ENCODE data around the gene DDX56.
"Not testable (repeated sequence)": the region's sequence is repeated elsewhere in the genome, so short reads cannot be mapped to it uniquely, and the experiment has no call there.

Gene DDX56

GRCh38 chr7:44562622-44562962 lies 11.1 kb downstream of the DDX56 start:
- DNase-seq (ENCODE audit: low read depth in 3 of 3), result not testable (repeated sequence)

- DNase-seq (ENCODE audit: low read depth in 3 of 3), result no peak
These were observed 11.6 kb downstream of the DDX56 start for GRCh38 chr7:44561962-44562621.

- DNase-seq (ENCODE audit: low read depth in 3 of 3), result no peak
These were observed 12.2 kb downstream of the DDX56 start for GRCh38 chr7:44561481-44561880.

- DNase-seq (ENCODE audit: low read depth in 3 of 3), result no peak
These were observed 14.2 kb downstream of the DDX56 start for GRCh38 chr7:44559485-44559884.

DNA sequence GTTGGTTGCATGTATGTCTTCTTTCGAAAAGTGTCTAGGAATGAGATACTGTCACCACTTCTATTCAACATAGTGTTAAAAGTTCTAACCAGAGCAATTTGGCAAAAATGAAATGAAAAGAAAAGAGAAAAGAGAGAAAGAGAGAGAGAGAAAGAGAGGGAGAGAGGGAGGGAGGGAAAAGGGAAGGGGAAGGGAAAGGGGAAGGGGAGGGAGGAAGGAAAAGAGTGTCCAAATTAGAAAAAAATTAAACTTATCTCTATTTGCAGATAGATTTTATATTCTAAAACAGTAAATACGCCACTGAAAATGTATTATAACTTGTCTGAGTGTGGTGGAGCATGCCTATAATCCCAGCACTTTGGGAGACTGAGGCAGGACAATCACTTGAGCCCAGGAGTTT lies 16.2 kb downstream of the DDX56 start:
- DNase-seq (ENCODE audit: low read depth in 3 of 3), result no peak

- DNase-seq (ENCODE audit: low read depth in 3 of 3), result no peak
These were observed 18.4 kb downstream of the DDX56 start for GRCh38 chr7:44555350-44555749.

DNA sequence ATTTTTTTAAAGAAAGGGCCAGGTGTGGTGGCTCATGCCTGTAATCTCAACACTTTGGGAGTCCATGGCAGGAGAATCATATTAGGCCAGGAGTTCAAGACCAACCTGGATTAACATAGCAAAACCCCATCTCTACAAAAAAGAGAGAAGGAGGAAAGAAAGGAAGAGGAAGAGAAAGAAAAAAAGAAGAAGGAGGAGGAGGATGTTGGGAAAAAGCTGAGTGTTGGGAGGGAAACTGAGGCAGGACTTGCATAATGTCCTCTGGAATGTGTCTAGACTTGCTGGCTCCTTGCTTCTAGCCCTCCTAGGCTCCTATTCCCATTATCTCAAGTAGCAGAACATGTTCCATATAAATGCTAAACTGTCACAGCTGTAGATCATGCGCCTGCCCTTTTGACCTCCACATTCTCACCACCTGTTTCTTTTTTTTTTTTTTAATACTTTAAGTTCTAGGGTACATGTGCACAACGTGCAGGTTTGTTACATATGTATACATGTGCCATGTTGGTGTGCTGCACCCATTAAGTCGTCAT lies 21.2 kb downstream of the DDX56 start:
- DNase-seq (ENCODE audit: low read depth in 3 of 3), result not testable (repeated sequence)

DNA sequence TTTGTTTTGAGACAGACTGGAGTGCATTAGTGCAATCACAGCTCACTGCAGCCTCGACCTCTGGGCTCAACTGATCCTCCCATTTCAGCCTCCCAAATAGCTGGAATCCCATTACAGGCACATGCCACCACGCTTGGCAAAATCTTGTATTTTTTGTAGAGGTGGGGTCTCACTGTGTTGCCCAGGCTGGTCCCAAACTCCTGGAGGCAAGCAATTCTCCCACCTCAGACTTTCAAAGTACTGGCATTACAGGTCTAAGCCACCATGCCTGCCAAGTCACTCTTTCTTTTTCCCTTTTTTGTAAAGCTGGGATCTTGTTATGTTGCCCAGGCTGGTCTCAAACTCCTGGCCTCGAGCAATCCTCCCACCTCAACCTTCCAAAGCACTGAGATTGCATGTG lies 24.3 kb downstream of the DDX56 start:
- DNase-seq (ENCODE audit: low read depth in 3 of 3), result no peak

- no peak for DNase-seq (ENCODE audit: low read depth in 3 of 3)
These were observed 24.8 kb downstream of the DDX56 start for GRCh38 chr7:44548893-44549292.

DNA sequence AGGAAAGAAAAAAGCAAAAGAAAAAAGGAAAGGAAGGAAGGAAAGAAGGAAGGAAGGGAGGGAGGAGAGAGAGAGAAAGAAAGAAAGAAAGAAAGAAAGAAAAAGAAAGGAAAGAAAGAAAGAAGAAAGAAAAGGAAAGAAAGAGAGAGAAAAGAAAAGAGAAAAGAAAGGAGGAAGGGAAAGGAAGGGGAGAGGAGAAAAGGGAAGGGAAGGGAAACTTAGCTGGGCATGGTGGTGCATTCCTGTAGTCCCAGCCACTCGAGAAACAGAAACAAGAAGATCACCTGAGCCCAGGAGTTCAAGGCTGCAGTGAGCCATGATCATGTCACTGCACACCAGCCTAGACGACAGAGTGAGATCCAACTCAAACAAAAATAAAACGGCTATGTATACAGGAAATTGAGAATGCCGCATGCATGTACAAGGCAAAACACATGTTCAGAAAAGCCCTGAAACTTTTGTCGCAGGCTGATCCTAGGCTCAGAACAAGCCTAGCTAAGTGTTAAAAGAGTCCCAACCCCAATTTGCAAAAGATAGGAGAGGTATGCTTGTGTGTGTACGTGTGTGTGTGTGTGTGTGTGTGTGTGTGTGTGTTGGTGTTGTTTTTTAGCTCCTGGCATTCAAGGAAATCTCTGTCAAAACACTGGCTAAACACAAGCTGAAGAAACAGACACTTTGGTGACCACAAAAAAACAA lies 26.0 kb downstream of the DDX56 start:
- DNase-seq (ENCODE audit: low read depth in 3 of 3), result no peak

DNA sequence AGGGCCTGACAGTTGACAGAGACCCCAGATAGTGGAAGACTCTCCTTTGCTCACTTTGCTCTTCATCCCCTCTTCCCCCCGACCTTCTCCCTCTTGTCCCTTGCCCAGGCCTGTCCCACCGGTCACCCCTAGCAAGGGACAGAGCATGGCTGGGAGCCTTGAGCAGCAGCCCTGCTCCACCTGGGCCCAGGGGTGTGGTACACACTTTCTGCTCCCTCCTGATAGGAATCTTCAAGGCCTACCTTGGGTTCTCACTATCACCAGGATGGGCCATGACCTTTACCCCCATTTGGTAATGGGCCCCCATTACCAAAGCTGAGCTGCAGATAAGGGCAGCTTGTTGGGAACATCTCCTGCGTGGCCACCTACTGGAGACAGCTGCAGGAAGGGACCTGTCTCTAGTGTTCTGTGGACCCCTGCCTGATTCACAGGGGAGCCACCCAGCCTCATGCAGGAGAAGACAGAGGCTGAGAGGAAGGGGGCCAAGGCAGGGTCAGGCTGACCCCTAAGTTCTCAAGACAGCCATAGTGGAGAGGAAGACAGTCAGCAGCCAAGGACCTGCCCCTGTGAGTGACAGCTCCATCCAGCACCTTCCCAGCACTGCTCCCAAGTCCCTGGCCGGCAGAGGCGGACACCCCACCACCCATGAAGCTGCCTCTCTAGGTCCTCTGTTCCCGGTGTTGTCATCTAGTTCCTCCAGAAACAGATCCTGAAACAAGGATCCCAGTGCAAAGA lies 31.7 kb downstream of the DDX56 start:
- no peak for DNase-seq (ENCODE audit: low read depth in 3 of 3)

DNA sequence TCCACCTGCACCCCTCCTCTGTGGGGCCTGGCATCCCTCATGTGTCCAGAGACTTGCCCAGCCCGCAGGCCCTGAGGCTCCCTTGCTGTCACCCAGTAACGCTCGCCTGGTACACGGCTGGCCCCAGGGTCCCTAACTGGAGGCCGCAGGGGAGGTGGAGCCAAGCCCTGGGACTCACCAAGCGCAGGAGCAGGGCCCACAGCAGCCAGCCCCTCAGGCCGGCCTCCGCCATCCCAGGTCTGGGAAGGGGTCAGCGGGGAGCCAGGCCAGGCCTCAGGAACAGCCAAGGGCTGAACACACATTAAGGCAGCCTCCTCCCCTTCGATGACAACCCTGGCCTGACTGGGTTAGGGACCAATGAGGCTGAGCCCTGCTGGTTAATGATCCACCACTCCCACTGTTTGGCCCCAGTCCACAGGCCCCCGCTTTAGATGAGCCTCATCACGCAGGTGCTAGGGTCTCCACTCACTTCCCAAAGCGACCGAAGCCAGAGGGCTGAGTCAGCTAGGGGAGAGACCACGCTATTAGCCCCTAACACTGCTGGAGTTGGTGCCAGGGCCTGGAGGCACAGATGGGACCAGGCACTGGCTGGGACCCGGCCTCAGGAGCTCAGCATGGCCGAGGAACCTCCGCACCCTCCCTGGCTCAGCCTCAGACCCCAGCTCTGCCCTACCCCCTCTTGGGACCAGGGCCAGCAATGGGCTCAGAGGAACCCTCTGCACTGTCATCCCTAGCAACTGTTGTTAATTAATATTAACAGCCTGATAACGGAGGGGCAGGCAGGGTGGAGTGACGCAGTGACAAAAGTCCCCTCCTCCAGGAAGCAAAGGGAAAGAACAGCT lies 32.5 kb downstream of the DDX56 start, which contains the start of gene NPC1L1:
NPC1L1 (minus strand) TSS at position 303 of the 842 bp plus-strand sequence; CDS start at position 232, 71 bp downstream.
- no peak for DNase-seq (ENCODE audit: low read depth in 3 of 3)

- DNase-seq (ENCODE audit: low read depth in 3 of 3), result no peak
These were observed 33.1 kb downstream of the DDX56 start for GRCh38 chr7:44540592-44541027.

DNA sequence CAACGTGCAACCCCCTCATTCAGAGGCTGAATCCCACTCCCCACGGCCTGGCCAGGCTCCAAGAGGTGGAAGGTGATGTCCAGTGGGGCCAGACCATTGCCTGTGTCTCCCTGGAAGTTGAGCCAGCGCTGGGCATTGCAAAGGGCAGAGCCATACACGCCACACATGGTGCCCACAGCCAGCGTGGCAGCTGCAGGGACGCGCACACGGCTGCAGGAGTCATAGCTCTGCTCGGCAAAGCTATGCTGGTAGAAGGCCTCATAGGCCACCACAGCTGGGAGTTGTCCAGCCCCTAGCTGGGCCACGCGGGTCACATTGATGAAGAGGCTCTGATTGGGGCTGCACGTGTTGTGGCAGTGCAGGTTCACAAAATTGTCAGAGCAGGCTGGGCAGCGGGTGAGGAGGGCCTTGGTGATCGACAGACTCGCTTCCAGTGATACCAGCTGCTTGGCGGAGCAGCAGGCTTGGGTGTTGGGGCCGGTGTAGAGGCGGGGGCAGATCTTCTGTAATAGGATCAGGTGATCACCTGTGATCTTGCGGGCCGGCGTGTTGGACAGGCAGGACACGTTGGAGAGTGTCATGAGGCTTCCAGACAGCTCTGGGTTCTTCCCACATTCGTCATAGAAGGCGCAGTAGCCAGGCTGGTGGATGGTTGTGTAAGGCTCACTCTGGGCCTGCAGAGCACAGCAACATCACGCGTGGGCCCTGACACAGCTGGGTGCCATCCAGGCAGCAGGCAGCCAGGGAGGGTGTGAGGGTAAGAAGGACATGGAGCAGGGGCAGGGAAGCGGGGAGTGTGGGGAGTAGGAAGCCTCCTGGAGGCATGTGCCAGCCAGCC lies 33.8 kb downstream of the DDX56 start:
- no peak for DNase-seq (ENCODE audit: low read depth in 3 of 3)

DNA sequence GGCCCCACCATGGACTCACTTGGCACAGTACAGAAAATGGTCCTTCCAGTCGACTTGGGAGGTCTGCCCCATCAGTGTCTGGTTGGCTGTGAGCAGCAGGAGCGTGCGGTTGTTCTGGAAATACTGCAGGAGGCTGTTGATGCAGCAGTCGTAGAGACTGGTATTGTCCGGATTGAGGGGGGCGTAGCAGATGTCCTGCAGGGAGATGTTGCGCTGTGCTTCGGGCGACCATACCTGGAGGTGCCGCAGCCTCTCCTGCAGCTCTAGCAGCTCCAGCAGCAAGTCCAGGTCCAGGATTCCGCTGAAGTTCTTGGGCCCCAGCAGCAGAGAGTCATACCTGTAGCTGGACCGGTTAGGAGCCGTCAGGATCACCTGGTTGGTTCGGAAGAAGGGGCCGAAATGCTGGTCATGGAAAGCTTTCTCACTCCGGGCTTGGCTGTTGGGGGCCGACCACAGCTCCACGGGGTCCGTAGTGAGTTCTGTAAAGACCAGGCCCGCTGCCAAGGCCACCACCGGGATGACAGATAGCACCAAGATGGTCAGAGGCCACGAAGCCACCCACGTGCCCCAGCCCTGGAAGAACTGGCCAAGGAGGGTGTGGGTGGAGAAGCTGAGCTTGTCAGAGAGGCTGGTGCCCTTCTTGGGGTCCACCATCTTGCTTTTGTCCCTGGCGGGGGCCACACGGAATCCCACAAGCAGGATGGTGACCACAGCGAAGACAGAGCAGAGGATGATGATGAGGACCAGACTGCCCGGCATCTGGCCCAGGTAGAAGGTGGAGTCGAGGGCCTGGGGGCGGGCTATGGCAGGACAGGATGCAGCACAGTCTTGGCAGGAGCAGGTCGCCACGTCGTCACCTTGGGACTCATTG lies 34.7 kb downstream of the DDX56 start:
- DNase-seq (ENCODE audit: low read depth in 3 of 3), result no peak

DNA sequence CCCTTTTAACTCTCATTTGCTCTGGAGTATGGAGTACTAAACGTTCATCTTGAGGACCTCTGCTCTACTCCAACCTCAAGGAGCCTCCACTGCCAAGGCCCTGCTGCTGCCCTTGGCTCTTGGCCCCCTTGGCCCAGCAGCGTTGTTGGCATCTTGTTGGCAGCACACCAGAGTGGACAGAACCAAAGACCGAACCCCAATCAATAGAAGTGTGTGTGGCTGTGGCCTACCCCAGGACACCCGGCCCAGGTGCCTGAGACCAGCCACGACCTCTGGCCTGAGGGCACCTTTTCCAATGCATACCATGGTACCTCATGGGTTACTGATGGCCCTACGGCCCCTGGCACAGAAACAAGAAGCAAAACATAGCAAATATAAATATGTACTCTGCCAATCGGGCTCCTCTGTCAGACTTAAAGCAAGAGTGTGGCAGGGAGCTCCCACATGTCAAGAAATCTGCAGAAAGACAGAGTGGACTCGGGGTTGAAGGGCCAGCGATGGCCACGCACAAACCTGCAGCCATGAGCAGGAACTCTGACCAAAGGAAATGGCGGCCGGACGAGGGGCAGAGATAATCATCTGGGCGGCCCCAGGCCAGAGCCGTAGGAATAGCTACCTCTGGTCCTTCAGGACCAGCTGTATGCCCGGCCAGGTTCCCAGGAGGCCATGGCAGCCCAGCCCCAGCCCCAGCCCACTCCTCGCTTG lies 35.5 kb downstream of the DDX56 start:
- no peak for DNase-seq (ENCODE audit: low read depth in 3 of 3)

DNA sequence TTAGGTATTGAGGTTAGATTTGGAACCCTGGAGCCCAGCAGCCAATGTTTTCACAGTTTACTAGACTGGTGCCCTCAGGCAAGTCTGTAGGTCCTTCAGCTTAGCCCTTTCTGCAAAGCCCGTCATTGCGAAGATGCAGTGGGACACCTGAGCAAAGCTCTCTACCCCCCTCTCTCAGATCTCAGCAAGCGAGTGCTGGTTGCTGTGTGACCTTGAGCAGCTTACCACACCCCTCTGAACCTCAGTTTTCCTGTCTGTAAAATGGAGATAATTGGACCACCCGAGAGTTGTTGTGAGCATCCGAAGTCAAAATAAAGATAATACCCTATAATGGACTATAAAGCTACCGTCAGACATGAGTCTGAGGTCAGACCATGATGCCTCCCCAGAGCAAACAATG lies 36.3 kb downstream of the DDX56 start:
- DNase-seq (ENCODE audit: low read depth in 3 of 3), result no peak

DNA sequence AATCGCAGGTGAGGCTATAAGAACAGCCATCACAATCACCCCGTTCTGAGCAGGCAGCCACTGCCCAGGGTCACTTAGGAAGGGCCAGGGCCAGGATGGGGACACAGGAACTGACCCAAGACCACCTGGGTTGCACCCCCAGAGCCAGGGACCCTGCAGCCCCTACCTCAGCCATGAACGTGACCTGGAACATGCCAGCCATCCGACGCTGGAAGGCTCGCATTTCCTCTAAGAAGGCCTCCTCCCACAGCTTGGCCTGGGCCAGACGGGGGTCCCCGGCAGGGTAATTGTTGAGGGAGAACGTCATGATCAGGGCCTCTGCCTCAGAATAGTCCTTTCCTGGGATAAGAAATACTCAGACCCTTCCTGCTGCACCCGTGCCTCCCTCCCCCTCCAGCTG lies 37.6 kb downstream of the DDX56 start:
- no peak for DNase-seq (ENCODE audit: low read depth in 3 of 3)
